SW480 (cell line): ENCODE data around the gene EEF2K.
"Not testable (repeated sequence)": the region's sequence is repeated elsewhere in the genome, so short reads cannot be mapped to it uniquely, and the experiment has no call there.

Experiments used
- DNase-seq: peaks from one replicate; pipeline ENCODE4 v3.0.0-alpha.2; 2016; ENCODE audit warnings: low spot score

The EEF2K gene

DNA sequence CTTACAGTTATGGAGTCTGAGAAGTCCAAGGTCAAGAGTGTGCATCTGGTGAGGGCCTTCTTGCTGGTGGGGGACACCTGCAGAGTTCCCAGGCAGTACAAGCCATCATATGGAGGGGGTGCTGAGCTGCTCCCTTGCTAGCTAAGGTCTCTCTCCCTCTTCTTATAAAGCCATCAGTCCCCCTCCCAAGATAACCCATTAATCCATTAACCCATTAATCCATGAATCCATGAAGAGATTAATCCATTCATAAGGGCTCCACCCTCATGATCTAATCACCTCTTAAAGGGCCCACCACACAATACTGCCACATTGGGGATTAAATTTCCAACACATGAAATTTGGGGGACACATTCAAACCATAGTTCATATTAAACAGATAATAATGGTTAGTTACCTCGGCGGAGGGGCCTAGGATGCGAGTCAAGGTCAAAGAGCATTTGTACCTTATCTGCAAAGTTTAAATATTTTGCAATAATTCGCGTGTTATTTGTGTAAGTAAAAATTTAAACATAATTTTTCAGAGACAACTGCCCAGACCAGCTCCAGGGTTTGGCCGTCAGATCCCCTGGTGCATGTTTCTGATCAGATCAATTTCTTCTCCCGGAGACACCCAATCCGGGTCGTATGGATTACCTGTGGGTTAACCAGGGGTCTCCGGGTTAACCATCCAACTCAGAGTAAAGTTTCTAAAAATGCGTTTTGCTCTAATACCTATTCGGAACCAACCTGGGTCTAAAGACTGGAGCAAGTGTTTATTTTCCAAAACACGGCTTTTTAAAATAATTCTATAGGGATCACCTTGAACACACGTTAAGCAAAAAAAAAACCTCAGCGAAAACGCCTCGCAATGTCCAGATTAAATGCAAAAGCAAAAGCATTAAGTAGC is 90.4 kb downstream of the EEF2K start:
- DNase-seq = no peak

DNA sequence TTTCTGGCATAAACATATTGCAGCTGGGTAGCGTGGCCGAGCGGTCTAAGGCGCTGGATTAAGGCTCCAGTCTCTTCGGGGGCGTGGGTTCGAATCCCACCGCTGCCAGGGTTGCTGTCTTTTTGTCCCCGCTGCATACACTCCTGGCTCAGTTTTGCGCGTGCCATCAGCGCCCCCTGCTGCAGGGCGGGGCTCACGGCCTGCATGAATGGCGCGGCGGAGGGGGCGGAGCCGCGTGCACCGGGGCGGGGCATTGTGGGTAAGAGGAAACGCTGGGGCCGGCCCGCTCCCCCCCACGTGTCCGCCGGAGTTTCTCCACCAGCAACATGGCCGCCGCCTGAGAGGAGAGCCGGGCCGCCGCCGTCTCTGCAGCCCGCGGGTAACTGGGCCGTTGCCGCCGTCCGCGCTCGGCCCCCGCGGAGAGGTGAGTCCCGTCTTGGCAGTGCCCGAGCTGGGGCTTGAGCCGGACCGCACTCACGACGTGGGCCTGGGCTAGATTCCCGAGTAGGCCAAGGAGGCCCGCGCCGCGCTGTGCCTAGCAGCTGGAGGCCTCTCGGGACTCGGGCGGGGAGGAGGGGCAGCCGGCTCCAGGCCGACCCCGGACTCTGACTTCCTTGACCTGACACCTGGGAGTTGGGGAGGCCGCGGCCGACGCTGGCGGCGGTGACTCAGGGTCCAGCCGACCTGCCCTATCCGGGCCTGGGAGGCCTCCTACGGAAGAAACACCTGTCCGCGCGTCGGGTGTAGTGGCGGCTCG is 91.2 kb downstream of the EEF2K start, which contains the start of gene POLR3E:
POLR3E (plus strand) TSS at position 296 of the 757 bp plus-strand sequence. CDS start 5,560 bp downstream, outside the sequence.
- peak; percentile 90 for DNase-seq

DNA sequence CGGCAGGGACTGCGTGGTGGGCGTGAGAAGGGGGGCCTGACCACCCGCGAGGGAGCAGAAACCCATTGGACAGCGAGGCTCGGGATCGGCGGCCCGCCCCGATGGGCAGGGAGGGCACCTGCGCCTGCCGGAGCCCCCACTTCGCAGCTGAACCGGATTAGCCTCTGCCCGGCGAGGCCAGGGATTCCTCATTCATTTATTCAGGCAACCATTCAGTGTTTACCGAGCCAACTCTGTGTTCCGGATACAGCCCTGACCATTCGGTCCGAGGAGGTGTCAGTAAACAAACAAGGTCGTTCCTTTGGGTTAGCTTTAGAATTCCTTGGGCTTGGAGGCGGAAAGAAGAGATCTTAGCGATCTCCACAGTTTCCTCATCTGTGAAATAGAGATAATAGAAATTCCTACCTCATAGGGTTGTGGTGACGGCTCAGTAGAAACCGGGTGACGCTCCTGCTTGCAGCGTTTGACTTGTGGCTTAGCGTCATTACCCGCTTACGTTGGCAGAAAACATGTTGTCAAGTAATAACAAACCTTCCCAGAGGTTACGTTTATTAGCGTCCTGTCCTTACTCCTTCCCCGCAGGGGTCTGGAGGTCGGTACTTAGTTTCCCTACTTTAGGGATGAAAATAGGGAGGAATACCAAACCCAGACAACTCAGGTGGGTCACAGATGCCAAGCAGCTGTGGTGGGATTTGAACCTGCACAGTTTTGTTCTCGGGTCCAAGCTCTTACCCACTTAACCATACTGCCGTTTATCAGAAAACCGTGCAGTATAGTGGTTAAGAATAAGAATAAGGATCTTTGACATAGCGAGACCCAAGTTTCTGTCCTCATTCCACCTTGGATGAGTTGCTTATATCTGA is 92.0 kb downstream of the EEF2K start:
- DNase-seq = peak; percentile 90

DNA sequence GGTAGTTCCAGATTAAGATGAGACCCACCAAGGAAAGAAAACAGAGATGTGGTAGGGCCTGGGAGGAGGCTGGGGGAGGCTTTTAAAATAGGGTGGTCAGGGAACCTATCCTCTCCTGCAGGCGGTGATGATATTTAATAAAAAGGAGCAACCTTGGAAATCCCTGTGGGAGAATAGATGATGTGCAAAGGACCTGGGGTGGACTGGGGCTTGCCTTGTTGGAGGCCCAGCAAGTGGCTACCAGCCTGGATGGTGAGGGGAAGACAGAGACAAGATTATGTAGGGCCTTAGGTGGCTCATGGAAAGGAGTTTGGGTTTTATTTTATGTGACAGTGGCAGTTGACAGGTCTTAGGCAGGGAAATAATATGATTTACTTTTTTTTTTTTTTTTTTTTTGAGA is 93.0 kb downstream of the EEF2K start:
- DNase-seq = no peak

DNA sequence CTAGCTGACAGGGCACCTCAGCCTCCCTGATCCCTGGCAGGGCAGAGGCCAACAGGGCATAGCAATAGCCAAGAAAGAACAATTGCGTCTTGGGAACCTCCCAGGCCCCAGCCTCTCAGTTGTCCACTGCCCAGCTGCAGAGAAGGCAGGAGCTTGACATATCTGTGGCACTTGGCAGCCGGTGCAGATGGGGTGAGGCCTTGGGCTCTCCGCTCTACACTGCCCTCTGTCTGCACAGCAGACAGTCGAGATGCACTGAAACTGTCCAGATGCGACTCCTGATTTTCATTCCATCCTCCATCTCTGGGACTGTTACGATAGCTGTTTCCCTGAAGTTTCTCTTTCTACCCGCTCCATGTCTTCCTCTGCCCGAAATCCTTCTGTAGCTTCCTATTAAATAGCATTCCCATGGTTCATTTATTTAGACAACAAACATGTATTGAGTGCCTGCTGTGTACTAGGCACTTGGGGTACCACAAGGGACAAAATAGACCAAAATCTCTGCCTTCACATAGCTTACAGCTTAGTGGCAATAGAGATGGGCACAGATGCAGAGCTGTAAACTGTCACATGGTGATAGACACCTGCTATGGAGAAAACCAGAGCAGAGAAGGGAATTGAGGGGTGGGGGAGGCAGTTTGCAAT is 94.5 kb downstream of the EEF2K start:
- DNase-seq = peak; percentile 44

DNA sequence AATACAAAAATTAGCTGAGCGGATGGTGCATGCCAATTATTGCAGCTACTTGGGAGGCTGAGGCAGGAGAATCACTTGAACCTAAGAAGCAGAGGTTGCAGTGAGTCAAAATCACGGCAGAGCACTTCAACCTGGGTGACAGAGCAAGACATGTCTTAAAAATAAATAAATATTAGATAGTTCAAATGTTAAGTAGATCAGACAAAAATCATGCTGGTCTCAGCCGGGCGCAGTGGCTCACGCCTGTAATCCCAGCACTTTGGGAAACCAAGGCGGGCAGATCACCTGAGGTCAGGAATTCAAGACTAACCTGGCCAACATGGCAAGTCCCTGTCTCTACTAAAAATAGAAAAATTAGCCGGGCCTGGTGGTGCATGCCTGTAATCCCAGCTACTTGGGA is 95.3 kb downstream of the EEF2K start:
- DNase-seq = not testable (repeated sequence)

DNA sequence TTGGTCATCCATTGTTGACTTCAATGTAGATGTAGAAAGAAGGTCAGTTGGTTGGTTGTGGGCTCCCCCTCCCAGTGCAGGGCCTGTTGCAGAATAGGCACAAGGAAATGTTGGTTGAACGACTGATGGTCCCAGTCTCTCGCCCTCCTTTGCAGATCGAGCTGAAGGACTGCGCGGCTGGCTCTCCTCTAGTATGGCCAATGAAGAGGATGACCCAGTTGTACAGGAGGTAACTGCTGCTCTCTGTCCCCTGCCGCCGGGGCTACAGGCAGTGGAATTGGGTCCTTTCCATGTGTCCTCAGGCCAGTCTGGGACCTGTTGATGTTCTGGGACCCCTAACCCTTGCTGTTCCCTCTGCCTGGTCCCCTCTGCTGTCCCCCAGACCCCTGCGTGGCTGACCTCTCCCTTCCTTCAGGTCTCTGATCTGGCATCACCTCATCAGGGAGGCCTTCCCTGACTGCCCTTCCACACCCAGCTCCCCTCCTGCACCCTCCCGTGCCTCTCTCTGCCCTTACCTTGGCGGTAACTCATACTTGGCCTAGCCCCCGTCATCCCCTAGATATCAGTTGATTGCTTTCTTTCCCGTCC is 96.8 kb downstream of the EEF2K start:
- DNase-seq = no peak

DNA sequence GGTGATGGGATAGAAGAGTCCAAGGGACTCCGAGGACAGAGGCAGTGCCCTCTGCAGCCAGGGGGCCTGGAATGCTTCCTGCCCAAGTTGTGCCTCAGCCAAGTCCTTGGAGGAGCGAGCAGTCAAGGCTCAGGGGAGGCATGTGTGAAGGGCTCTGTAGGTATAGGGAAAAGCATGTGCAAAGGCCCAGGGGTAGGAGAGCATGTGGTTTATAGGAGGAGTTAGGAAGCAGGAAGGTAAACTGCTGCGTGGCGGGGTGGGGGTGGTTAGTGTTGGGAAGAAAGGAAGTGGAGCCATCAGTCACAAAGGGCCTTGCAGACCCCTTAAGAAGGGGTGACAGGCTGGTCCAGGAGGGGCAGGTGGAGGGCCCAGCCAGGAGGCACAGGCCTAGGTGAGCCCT is 98.3 kb downstream of the EEF2K start:
- no peak for DNase-seq

DNA sequence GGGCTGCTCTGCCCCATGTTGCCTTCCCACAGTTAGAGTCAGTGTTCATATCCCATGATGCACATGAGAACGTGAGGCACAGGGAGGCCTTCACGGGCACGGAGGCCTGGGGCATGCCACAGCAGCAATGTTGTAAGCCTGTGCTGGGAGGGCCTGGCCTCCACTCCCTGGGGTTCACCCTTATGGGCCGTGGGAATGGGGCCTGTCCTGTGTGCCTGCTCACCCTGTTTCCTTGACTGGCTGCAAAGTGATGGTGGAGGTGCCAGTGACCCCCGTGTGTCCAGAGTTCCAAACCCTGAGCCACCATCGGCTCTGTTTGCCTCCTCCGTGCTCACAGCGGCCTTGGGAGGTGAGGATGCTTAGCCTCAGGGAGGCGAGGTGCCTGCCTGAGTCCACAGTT is 100.7 kb downstream of the EEF2K start:
- DNase-seq = no peak

DNA sequence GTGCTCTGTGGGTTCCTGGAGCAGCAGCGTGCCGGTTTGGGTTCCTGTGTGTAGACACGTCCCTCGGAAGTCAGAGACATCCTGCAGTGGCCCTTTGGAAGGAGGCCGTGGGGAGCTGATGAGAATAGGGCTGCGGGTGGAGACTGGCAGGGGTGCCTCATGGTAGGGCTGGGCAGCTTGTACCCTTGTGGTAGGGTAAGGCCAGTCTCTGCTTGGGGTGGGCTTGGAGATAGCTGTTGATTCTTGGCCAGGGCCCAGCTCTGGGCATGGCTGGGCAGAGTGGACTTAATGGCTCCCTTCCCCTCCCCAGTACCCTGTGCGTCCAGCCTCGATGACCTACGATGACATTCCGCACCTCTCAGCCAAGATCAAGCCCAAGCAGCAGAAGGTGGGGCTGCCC is 101.8 kb downstream of the EEF2K start:
- no peak for DNase-seq

DNA sequence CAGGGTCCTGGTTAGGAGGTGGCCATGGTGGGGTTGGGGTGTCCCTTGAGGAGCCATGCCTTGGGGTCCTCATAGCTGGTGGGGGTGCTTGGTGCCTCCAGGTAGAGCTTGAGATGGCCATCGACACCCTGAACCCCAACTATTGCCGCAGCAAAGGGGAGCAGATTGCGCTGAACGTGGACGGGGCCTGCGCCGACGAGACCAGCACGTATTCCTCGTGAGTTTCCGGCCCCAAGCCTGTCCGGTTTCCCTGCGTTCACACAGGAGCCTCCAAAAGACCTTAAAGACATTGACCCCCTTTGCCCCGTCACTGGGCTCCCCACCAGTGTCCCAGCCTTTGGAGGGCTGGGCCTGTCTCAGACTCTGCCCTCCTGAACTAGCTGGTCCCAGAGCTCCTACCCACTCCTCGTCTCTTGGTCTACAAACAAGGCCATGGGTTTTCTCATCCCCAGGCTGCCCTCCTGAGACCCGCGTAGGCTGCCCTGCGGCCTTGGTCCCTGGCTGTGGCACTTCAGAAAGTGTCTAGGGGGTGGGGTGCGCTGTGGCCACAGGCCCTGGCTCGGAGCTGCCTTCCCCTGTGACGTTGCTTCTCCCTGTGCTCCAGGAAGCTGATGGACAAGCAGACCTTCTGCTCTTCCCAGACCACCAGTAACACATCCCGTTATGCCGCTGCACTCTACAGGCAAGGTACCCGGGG is 102.9 kb downstream of the EEF2K start:
- DNase-seq = no peak

DNA sequence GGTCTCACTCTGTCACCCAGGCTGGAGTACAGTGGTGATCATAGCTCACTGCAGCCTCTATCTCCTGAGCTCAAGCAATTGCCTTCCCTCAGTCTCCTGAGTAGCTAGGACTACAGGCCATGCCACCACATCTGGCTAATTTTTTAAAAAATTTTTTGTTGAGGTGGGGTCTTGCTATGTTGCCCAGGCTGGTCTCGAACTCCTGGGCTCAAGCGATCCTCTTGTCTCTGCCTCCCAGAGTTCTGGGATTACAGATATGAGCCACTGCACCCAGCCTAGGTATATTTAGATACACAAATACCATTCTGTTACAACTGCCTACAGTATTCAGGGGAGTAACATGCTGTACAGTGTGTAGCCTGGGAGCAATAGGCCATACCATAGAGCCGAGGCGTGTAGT is 105.4 kb downstream of the EEF2K start:
- no peak for DNase-seq

DNA sequence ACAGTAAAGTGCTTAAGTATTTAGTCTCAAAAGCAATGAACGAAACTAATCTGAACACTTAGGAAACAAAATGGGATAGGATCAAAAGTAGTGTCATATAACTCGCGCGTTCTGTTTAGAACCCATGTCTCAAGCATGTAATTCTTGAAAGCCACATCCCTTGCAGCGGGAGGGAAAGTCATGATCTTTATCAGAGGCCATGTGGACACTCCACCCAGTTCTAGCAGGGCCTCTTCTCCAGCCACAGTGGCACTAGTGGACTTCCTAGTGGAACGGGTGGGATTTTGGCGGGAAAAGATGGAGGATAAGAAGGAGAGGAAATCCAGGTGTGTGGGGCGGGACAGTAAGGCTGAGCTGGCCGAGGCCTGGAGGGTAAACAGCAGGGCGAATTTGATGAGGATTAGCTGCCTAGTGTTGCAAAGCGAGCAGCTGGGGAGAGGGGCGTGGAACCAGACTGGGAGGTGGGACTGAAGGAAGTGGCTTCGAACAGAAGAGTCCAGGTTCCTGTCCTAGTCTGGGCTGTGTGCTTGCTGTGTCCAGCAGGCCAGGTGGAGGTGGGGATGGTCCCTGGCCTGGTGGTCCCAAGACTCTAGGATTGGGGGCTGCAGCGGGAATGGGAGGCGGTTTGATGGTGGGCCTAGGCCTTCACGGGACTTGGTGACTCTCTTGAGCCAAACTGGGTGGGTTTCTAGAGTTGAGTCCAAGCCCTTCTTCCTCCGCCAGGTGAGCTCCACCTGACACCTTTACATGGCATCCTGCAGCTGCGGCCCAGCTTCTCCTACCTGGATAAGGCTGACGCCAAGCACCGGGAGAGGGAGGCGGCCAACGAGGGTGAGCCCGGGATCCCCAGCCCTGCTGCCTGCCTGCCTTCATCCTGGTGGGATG is 107.1 kb downstream of the EEF2K start:
- no peak for DNase-seq

DNA sequence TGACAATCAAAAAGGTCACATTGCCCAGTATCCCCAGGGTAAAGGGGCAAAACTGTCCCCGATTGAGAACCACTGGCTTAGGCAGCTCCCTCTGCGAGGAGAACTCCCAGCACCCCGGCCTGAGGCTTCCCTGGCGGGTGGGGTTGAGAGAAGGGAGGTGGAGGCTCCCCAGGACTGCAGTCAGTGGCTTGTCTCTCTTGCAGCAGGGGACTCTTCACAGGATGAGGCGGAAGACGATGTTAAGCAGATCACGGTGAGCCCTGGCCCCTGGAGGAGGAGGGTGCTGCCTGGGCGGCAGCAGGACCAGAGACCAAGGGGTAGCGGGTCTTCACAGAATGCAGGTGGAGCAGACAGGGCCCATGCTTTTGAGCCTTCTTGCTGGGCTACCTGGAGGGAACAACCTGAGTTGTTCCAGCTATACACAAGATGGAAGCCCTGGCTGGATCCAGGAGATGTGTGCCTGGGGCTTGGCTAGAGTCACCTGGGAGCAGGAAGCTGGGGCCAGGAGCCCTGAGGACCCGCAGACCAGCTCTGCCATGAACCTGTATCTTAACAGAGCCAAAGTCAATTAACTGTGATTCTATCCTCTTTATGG is 107.9 kb downstream of the EEF2K start:
- no peak for DNase-seq

DNA sequence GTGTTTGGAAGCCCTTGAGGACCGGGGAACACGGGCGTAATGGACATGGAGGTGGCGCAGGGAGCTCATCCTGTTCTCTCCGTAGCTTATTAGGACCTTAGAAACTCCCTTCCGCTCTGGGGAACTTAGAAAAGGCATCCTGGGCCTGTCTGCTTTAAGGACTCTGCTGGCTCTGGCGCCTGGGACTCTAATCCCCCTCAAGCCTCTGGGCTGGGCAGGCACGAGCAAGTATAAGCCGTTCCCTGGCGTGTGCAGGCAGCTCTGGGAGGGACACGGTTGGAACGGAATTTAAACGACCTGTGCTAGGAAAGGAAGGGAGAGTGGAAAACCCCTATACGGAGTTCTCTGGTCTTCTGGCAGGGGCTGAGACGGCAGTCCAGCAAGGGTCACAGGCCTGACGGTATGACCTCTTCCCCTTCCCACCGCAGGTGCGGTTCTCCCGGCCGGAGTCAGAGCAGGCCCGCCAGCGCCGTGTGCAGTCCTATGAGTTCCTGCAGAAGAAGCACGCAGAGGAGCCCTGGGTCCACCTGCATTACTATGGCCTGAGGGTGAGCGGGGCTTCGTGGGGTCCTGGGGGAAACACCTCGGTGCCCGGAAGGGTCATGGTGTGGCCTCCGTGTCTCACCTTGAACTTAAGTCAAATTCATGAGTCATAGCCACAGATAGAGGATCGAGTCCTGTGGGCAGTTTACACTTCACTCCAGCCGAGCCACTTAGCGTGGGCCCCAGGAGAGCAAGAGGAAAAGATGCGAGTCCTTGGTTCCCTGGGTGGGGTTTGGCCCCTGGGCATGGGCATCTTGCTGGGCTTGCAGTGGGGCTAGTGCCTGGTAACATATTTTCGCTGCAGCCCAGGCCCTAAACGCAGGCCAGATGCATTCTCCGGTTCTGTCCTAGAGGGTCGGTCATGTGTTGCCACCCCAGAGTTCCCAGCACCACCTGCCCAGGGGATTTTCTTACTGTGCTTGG is 108.9 kb downstream of the EEF2K start:
- DNase-seq = no peak

DNA sequence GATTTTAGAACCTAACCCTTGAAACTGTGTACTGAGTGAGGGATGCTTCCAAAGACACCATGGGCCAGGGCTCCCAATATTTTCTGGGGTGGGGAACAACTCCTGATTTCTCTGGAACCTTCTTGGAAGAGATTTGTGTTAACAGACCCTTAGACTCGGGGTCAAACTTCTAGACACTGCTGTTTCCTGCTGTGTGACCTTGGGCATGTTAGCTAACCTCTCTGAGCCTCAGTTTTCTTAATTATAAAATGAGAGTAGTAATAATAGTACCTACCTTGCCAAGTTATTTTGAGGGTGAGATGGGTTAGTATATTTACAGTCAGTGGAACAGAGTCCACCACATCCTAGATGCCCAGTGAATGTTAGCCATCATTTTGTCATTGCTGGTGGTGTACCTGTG is 109.9 kb downstream of the EEF2K start:
- no peak for DNase-seq

DNA sequence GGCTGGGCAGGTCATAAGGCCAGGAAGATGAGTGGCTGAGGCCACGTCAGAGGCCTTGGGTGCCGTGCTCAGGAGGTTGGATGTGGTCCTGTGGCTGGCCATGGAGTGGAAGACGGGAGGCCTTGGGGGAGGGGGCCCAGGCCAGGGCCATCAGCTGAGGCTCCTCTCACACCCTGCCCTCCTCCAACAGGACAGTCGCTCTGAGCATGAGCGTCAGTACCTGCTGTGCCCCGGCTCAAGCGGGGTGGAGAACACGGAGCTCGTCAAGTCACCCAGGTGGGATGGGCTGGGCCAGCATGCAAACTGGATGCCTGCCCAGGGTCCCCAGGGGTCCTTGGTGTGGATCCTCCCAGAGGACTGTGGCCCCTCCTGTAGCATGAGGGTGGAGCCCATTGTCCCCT is 110.3 kb downstream of the EEF2K start:
- DNase-seq = no peak

DNA sequence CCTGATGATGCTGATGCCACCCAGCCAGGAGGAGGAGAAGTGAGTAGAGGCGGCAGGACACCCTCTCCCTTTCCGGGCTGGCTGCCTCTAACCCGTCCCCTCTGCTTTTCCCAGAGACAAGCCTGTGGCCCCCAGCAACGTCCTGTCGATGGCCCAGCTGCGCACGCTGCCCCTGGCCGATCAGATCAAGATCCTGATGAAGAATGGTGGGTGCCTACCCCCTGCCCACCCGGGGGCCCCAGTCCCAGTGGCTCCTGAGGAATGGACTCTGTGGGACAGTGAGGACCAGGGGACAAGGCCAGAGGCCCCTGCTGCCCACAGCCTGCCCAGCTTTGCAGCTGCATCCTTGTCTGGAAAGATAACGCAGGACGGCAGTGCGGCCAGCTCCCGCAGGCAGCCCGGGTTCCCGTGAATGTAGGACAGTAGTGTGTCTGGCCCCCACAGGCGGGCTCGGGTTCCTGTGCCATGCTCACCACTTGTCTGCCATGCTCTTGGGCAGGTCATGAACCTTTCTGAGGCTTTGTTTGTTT is 111.0 kb downstream of the EEF2K start:
- no peak for DNase-seq
